Mesenteric fat pad (tissue), 1 donor: Measurements from ENCODE around the gene SPRYD7. TPM values are rescaled to one million over a fixed set of nuclear protein-coding genes. Genes with fewer than 3 reads are reported as not detected.
"Not testable (repeated sequence)": the region's sequence is repeated elsewhere in the genome, so short reads cannot be mapped to it uniquely, and the experiment has no call there.

Experiments used
- DNase-seq: peaks from one replicate; pipeline ENCODE4 v3.0.0-alpha.2; 2020; ENCODE audit warnings: low spot score
- long read RNA-seq: library from polyadenylated mRNA; unstranded; transcript quantifications from one replicate; pipeline ENCODE4 v2.0.0, GENCODE V29; 2020
- total RNA-seq: library from RNA; stranded (reverse); fragmentation: NEBNext Ultra II Directional; extraction: Animal tissue kit (Norgen Biotek cat#: 25700); gene quantifications from one replicate; pipeline ENCODE4 v1.2.1, GENCODE V29; 2021
- donor health status: DM: yes; HTN: yes; CAD: no.

The SPRYD7 gene, protein sequence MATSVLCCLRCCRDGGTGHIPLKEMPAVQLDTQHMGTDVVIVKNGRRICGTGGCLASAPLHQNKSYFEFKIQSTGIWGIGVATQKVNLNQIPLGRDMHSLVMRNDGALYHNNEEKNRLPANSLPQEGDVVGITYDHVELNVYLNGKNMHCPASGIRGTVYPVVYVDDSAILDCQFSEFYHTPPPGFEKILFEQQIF
- 6.4 TPM for total RNA-seq
- long read RNA-seq, transcript SPRYD7-201 (5 exons, 3,053 nt), result major isoform, 25 of 31 reads
- long read RNA-seq, partial matches to known transcripts, result 0 of 31 reads
- long read RNA-seq, other reads (novel, unspliced or antisense), result 3 of 31 reads

DNA sequence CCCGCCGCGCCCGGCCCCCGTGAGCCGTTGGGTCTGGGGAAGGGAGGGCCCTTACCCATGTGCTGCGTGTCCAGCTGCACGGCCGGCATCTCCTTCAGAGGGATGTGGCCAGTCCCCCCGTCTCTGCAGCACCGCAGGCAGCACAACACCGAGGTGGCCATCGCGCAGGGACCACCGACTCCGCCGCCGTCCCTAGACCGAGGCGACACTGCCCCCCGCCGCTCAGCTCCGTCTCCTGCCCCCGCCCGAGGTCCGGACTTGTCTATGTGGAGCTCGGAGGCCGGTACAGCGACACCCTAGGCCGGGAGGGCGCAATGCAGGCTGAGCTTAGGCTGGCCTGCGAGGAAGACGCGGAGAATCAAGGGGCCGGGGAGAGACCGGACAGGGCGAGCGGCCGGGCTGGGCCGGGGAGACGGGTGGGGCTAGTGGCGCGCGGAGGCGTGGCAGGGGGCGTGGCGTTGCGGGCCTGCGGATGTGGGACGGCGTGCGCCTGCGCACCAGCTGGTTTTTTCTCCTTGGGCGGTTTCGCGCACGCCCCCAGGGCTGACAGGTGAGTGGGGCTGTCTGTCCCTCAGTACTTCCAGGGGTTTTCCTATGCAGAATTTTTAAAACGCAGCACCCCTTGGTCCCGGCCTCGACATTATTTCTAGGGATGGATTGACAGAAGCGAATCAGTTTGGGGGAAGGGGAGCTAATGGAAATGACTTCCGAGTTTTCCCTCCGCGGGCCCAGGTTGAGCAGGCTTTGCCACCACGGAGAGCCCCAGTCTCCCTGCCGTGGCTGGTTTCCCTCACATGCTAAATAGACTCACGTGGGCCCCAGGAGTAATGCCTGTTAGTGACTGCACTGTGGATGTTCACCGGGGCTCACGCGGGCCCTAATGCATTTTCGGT lies at the start of gene SPRYD7:
TSS of gene SPRYD7 (minus strand) at position 266 of the 893 bp plus-strand sequence. CDS start at position 161, 105 bp downstream.
- DNase-seq, result peak; percentile 100

DNA sequence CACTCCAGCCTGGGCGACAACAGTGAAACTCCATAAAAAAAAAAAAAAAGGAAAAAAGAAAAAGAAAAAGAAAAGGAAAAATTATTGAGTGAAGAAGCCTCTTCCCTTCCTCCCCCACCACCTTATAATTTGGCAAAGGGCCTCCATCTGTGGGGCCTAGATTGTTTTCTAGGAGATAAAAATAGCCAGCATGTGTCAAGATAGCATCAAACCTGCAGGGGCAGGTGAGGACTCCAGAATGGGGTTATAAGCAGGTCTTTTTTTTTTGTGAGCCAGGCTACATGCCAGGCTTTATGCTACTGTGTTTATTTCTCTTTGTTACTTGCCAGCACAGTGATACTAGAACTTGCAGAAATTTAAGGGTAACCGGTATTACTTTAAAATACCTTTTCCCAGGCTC lies 49.0 kb upstream of the SPRYD7 start:
- no peak for DNase-seq

- DNase-seq, result no peak
Observed at GRCh38 chr13:49980266-49980665, 44.1 kb upstream of the SPRYD7 start.

- DNase-seq, result no peak
Observed at GRCh38 chr13:49977992-49978391, 41.9 kb upstream of the SPRYD7 start.

DNA sequence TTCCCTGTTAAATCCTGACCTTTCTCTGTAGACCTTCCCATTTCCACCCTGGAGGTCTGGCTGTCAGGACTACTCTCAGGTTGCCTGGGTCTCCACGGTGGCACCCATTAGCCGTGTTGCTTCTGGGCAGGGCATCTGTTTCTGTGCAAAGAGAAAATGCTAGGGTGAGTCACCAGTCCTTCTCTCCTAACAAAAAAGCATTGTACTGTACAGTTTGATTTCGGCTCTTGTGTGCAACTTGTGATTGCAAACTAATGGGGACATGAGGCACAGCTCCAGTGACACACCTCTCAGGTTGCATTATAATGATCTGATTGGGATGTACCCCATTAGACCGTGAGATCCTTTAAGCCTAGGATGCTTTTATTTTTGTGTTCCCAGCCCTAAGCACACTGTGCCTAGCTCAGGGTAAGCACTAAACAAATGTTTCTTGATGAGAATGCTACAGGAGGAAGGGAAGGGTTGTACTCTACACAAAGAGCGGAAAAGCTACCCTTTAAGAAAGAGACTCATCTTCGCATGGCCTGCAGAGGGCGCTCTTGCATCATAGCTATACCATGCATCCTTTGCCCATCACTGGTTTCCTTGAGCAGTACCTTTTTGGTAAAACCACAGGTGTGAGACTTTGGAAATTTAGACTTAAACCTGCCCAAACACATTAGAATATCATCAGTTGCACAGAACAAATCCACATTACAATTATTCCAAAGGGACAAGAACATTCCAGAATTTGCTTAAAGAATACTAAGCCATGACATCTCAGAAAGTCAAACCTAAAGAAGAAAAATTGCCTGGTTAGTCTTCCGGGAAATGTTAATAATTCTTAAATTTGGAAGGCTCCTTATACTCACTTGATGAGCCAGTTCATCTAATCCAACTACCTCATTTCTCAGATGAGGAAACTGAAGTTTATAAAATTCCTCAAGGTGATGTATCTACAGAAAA lies 40.4 kb upstream of the SPRYD7 start:
- DNase-seq, result no peak

- DNase-seq, result no peak
Observed at GRCh38 chr13:49975826-49976225, 39.7 kb upstream of the SPRYD7 start.

DNA sequence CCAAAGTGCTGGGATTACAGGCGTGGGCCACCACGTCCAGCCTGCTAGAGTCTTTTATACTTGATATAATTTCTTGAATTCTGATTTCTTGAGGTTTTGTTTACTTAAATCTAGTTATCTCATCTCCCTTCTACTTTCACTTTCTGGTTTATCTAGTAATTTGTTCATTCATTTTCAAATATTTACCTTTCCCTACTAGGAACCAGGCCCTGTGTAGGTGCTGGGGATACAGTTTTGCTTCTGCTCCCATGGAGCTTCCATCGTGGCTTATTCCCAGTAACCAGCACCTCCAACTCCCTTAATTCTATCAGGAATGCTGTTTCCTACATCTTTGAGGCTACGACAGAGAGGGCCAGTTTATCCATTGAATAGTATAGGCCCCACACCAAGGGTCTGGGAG lies 36.6 kb upstream of the SPRYD7 start:
- no peak for DNase-seq

DNA sequence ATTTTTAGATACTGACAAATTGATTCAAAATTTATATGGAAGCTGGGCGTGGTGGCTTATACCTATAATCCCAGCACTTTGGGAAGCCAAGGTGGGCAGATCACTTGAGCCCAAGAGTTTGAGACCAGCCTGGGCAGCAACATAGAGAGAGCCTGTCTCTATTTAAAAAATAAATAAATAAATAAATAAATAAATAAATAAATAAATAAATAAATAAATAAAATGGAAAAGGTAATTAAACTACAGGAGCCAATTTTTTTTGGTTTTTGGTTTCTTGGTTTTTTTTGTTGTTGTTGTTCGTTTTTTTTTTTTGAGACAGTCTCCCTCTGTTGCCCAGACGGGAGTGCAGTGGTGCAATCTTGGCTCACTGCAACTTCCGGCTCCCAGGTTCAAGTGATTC lies 31.3 kb upstream of the SPRYD7 start:
- no peak for DNase-seq

GRCh38 chr13:49958321-49958720 lies 22.2 kb upstream of the SPRYD7 start:
- no peak for DNase-seq

- no peak for DNase-seq
Observed at GRCh38 chr13:49956131-49956530, 20.0 kb upstream of the SPRYD7 start.

- DNase-seq, result no peak
Observed at GRCh38 chr13:49954674-49955455, 18.7 kb upstream of the SPRYD7 start.

- no peak for DNase-seq
Observed at GRCh38 chr13:49953560-49953959, 17.4 kb upstream of the SPRYD7 start.

GRCh38 chr13:49951754-49952535 lies 15.8 kb upstream of the SPRYD7 start:
- DNase-seq, result no peak

DNA sequence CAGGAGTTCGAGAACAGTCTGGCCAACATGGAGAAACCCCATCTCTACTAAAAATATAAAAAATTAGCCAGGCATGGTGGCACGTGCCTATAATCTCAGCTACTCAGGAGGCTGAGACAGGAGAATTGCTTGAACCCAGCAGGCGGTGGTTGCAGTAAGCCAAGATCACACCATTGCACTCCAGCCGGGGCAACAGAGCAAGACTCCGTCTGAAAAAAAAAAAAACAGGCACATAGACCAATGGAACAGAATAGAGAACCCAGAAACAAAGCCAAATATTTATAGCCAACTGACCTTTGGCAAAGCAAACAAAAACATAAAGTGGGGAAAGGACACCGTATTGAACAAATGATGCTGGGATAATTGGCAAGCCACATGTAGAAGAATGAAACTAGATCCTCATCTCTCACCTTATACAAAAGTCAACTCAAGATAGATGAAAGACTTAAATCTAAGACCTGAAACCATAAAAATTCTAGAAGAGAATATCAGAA lies 12.7 kb upstream of the SPRYD7 start:
- DNase-seq, result not testable (repeated sequence)

DNA sequence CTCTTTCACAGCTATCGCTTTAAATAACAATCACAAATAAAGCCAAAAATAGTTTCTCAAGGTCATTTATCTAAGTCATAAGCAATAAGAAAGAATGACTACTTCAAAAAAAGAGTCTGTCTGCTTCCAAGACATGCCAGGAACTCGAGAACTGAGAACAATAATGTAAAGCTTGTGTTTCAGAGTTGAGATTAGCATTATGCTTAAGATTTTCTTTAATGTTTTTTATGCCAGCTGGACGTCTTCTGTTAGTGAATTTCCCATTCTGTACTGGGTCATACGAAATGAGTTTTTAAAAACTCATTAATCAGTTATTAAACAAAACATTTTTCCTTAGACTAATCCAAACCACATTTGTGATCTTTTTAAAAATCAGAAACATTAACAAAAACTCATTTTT lies 3.2 kb upstream of the SPRYD7 start:
- no peak for DNase-seq

GRCh38 chr13:49938921-49939320 lies 2.8 kb upstream of the SPRYD7 start:
- DNase-seq, result no peak

DNA sequence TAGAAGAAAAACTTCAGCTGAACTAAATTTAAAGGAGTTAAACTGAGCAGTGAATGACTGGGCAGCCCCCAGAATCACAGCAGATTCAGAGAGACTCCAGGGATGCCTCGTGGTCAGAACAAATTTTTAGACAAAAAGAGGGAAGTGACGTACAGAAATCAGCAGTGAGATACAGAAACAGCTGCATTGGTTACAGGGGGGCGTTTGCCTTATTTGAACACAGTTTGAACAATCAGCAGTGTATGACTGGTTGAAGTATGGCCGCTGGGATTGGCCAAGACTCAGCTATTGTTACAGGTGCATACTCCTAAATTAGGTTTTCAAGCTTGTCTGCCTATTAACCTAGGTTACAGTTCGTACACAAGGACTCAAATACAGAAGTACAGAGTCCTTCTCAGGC lies 2.2 kb upstream of the SPRYD7 start:
- no peak for DNase-seq

GRCh38 chr13:49936968-49937273 lies 781 bp upstream of the SPRYD7 start:
- DNase-seq, result no peak

DNA sequence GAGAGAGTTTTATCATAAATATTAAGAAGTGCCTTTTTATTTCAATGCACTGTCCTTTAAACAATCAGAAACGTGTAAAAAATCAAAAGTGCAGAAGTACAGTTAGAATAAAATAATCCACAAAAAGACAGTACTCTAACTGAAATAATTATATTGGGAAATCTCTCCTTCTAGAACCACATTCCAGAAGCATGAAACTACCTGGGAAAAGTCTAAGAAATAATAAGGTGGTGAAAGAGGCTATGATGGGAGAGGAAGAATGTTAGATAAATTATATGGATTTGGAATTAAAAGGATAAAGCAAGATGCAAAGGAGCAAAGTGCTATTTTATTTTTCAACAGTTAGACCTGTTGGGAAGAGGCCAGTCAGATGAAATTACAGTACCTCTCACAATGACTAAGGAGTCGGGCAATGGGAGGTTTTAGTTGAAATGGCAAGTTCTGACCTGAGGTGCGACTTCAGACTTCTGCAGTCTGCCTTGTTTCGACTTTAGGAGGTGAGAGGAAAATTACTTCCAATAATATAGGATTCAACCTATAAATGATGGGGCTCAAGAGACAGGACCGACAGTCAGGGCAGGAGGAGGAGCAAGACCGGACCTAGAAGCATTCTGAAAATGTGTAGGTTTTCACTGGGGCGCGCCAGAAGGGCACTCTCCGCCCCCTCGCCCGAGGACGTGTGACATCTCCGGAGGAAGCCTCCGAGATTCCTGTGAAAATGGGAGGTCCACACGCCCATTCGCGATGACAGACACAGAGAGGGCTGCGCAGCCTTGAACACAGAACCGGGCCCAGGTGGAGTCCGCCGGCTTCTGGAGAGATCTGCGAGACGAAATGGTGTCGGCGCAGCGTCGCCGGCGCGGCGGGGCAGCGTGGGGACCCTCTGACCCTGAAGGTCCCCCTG lies 717 bp downstream of the SPRYD7 start:
- no peak for DNase-seq
